Activated CD8-positive, alpha-beta memory T cell treated with anti-CD3 and anti-CD28 coated beads, Interleukin-2, amount 10 ng/mL, durations not matched to agents 7 days and 5 days (primary cell): ENCODE data around the gene LPIN3. TPM values are rescaled to one million over a fixed set of nuclear protein-coding genes. Genes with fewer than 3 reads are reported as not detected.

Experiments used
- ATAC-seq: fragments of 150-1000 bp; cut with Tn5 transposase; one replicate; pipeline ENCODE4 v1.10.0; 2021; ENCODE audit warnings: moderate library complexity
- CTCF ChIA-PET: fragments of 350-600 bp; sonication (Branson Sonifier 250); formaldehyde crosslinking; loops from one replicate; lab custom pipeline; 2021; ENCODE audit warnings: antibody characterized with exemption; lab: Charles Lee
- DNase-seq: peaks from one replicate; pipeline ENCODE4 v3.0.0-alpha.2; 2020
- H3K27ac Mint-ChIP-seq: one replicate; pipeline ENCODE4 v1.8.0; 2021; ENCODE audit warnings: mild to moderate bottlenecking, mixed read lengths
- H3K27me3 Mint-ChIP-seq: one replicate; pipeline ENCODE4 v1.8.0; 2021; ENCODE audit warnings: mixed read lengths
- H3K36me3 Mint-ChIP-seq: one replicate; pipeline ENCODE4 v1.8.0; 2021; ENCODE audit warnings: mild to moderate bottlenecking, mixed read lengths
- H3K4me1 Mint-ChIP-seq: one replicate; pipeline ENCODE4 v1.8.0; 2021; ENCODE audit warnings: mixed read lengths
- H3K4me3 Mint-ChIP-seq: one replicate; pipeline ENCODE4 v1.8.0; 2021; ENCODE audit warnings: mild to moderate bottlenecking, moderate library complexity, mixed read lengths
- H3K9me3 Mint-ChIP-seq: one replicate; pipeline ENCODE4 v1.8.0; 2022; ENCODE audit warnings: low read depth, mixed read lengths
- total RNA-seq, 2 experiments: library from RNA; stranded (reverse); gene quantifications; one replicate each; pipeline ENCODE4 v1.2.3, GENCODE V29; 2021

LPIN3 gene
- total RNA-seq, 2 experiments from 2014 or later: 0.37 to 1.5 TPM

DNA sequence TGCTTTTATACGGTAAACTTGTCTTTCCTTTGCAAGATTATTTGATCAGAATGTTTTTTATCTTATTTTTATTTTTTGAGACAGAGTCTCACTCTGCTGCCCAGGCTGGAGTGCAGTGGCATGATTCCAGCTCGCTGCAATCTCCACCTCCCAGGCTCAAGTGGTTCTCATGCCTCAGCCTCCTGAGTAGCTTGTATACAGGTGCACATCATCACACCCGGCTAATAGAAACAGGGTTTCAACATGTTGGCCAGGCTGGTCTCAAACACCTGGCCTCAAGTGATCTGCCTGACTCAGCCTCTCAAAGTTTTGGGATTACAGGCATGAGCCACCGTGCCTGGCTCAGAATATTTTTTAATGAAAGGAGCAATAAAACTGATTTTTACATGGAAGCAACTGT is 8.9 kb upstream of the LPIN3 start:
- CTCF ChIA-PET: interaction anchor here (2.7 kb wide), 1 partner anchor 8 kb away, joined by 26 read pairs; the partner anchor contains the start of gene LPIN3

DNA sequence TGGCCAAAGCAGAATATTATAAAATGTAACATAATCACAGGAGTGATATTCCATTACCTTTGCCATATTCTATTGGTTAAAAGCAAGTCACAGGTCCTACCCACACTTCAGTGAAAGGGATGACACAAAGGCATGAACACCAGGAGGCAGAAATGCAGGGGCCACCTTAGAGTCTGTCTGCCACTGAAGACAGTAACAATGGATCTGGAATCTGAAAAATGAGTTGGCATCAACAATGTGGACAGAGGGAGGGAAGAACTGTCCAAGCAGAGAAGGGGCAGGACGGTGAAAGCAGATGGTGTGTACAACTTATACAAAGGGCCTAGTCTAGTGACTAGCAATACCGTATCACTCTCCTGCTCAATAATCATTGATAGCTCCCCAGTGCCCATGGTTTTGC is 6.6 kb upstream of the LPIN3 start:
- no peak overlapping the region for H3K27ac Mint-ChIP-seq
- H3K9me3 Mint-ChIP-seq: no peaks in the 10 kb centered on the region
- H3K36me3 Mint-ChIP-seq: no peaks in the 10 kb centered on the region
- peaks cover 8% of the 10 kb centered on the region for H3K27me3 Mint-ChIP-seq
- H3K4me3 Mint-ChIP-seq: no peak overlapping the region
- H3K4me1 Mint-ChIP-seq: peaks cover 10% of the 10 kb centered on the region
- CTCF ChIA-PET: interaction anchor here (1.1 to 2.0 kb wide), 3 partner anchors 64 to 198 kb away, joined by 4 to 5 read pairs (median 5); no protein-coding TSS in a partner anchor
- ATAC-seq: no peak
- no peak for DNase-seq

More for the DNA sequence above, 8.9 kb upstream of the LPIN3 start:
- Mint-ChIP-seq H3K27ac (no peak overlapping the region), H3K36me3 (no peaks in the 10 kb centered on the region), H3K4me3 (no peak overlapping the region), H3K9me3 (no peaks in the 10 kb centered on the region), H3K4me1 (peaks cover 14% of the 10 kb centered on the region), H3K27me3 (peaks cover 5% of the 10 kb centered on the region)
- ATAC-seq: no peak
- no peak for DNase-seq

DNA sequence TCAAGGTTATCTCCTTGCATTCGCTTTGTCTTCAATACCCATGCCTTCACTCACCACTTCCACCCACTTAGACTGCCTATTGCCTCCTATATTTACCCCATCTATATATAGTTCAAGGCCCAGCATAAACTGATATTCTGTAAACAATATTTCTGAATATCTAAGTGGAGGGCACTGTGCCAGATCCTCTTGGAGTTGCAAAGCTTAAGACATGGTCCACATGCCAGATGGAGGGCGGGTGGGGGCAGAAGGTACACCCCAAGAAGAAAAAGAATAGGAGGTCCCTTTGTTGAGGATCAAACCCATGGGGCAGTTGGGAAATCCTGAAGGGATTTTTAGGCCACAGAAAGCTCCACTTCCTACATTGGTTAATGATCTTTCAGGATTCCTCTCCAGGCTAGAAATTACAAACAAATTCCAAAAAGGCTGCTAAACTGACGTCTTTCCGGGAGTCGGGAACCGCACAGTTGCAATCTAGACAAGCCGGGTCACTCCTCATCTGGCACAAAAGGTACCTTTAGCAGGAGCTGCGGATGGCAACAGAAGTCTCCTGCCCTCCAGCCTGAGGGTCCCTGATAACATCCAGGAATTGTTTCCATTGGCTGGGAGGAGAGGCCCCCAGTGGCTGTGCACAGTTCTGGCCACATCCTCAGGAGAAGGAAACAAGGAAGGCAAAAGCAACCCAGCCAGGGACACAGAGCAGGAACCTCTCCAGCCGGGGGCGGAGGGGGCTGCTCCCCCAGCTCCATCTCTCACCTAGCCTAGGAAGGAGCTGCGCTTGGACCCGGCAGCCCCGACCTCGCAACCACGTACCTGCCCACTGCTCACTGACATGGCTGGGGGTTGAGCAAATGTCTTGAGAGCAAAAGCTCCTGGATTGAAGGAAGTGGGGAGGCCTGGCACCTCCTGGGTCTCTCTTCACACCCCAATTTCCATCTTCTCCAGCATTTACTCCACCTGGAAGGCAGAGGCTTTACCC is 5.9 kb upstream of the LPIN3 start:
- DNase-seq (no peak), ATAC-seq (no peak)
- H3K27ac Mint-ChIP-seq: no peak overlapping the region
- H3K4me3 Mint-ChIP-seq: no peak overlapping the region
- CTCF ChIA-PET: interaction anchor here (1.1 to 2.0 kb wide), 3 partner anchors 65 to 199 kb away, joined by 4 to 5 read pairs (median 5); no protein-coding TSS in a partner anchor
- H3K4me1 Mint-ChIP-seq: peaks cover 7% of the 10 kb centered on the region
- H3K9me3 Mint-ChIP-seq: no peaks in the 10 kb centered on the region
- H3K36me3 Mint-ChIP-seq: no peaks in the 10 kb centered on the region
- H3K27me3 Mint-ChIP-seq: peaks cover 12% of the 10 kb centered on the region

DNA sequence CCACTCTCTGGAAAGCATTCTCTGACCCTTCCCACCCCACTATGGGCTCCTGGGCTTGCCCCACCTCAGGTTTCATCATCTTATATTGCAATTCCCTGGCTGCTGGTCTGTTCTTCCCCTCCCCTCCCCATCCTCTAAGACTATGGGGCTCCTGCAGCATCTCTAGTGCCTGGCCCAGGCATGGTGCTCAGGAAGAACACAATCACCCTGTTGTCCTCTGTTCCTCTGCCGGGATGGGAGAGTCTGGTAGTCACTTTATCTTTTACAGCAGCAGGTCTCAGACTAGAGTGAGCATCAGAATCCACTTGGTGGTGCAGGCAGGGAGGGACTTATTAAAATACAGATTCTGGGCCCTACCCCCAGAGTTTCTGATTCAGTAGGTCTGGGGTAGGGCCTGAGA is 5.0 kb upstream of the LPIN3 start:
- CTCF ChIA-PET: interaction anchor here (2.0 kb wide), 1 partner anchor 163 kb away, joined by 5 read pairs; no protein-coding TSS in a partner anchor
- H3K36me3 Mint-ChIP-seq: no peaks in the 10 kb centered on the region
- H3K4me1 Mint-ChIP-seq: peaks cover 11% of the 10 kb centered on the region
- ATAC-seq (no peak), DNase-seq (no peak)
- no peaks in the 10 kb centered on the region for H3K9me3 Mint-ChIP-seq
- H3K27me3 Mint-ChIP-seq: peaks cover 14% of the 10 kb centered on the region
- no peak overlapping the region for H3K4me3 Mint-ChIP-seq
- H3K27ac Mint-ChIP-seq: no peak overlapping the region

DNA sequence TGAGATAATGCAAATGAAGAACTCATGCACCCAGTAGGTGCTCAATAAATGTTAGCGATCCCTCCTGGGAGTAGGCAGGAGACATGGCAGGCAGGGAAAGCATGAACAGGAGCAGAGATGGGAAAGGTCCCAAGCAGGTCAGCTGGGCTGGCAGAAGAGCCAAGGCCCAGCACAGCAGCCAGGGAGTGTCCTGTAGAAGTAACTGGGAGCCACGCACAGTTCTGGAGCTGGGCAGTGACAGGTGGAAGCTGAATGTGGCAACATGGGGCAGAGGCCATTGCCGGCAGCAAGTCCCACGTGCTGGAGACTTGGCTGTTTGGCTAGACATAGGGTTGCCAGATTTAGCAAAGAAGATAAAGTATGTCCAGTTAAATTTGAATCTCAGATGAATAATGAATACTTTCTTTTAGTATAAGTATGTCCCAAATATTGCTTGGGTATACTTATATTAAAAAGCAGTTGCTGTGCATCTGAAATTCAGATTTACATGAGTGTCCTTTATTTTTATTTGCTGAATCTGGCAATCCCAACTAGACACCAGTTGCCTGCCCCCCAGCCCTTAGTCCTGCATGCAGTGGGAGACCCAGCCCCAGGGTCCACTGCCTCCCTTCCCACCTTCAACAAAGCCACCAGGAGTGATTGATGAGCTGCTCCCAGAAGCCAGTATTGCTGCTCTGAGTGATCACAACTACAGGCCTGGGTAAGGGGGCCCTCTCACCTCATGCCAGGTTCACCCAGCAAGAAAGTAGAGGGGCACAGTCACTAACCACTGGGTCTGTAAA is 3.7 kb upstream of the LPIN3 start:
- Mint-ChIP-seq H3K4me1 (peaks cover 11% of the 10 kb centered on the region), H3K27ac (no peak overlapping the region), H3K27me3 (peaks cover 14% of the 10 kb centered on the region), H3K9me3 (no peaks in the 10 kb centered on the region), H3K36me3 (no peaks in the 10 kb centered on the region), H3K4me3 (no peak overlapping the region)
- ATAC-seq (no peak), DNase-seq (no peak)
- CTCF ChIA-PET: interaction anchor here (0.7 to 5.9 kb wide), 5 partner anchors 80 to 203 kb away, joined by 3 to 94 read pairs (median 4); no protein-coding TSS in a partner anchor

DNA sequence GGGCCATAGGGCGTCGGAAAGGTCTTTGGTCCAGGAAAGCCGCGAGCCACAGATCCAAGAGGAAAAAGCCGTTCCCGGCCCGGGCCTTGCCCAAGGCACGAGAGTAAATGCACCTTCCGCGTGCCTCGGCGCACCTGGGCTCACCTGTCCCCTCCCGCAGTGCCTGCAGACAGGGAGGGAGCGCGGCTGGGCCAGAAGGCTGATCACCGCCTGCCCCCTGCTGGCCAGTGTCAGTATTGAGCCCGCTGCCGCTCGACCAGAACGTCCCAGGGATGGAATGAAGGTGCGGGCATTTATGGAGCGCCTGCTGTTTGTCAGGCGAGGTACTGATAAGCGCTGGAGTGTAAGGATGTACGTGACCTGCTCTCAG is 679 bp upstream of the LPIN3 start:
- H3K27me3 Mint-ChIP-seq: peaks cover 11% of the 10 kb centered on the region
- H3K4me3 Mint-ChIP-seq: peak overlapping the region; percentile 70
- H3K4me1 Mint-ChIP-seq: peaks cover 11% of the 10 kb centered on the region
- no peaks in the 10 kb centered on the region for H3K9me3 Mint-ChIP-seq
- peak overlapping the region; percentile 54 for H3K27ac Mint-ChIP-seq
- CTCF ChIA-PET: interaction anchor here (0.6 to 5.9 kb wide), 33 partner anchors 9 to 598 kb away, joined by 3 to 94 read pairs (median 5); partner anchors contain the start of gene ZHX3
- ATAC-seq: peak; percentile 93
- no peaks in the 10 kb centered on the region for H3K36me3 Mint-ChIP-seq
- peak; percentile 86 for DNase-seq

DNA sequence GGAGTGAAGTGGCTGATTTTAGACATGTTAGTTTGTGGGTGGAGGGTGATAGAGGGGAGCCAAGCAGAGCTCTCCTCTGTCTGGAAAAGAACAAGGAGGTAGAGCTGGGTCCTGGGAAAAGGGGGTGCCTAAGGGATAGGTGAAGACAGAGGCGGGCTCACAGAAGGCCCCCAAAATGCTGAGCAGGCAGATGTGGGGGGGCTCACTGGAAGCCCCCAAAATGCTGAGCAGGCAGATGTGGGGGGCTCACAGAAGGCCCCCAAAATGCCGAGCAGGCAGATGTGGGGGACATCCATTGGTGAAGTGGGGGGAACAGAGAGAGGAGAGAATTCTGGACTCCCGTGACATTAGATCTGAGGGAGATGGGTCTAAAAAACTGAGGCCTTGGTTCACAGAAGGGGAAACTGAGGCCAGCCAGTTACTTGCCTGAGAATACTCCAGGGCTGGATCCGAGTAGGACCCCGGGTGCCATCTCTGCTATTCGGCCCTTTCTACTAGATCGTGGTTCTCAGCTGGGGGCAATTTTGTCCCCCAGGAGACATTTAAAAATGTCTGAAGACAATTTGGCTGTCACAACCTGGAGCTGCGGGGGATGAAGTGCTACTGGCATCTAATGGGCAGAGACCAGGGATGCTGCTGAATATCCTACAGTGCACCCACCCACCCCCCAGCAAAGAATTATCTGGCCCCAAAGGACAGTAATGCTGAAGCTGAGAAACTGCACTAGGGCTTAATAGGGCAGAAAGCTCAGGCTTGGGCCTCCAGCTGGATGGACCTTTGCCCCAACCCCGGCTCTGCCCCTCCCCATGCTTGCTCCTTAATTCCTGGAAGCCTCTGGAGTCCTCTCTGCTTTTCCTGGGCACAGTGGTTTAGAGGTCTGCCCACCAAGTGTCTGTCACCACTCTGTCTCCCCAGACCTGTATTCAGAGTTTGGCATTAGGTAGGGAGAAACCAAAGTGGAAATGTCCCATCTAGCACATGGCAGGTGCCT is 2.1 kb downstream of the LPIN3 start:
- H3K4me3 Mint-ChIP-seq: no peak overlapping the region
- CTCF ChIA-PET: interaction anchor here (1.1 to 5.9 kb wide), 2 partner anchors 12 to 209 kb away, joined by 3 to 94 read pairs; no protein-coding TSS in a partner anchor
- H3K36me3 Mint-ChIP-seq: no peaks in the 10 kb centered on the region
- no peak for DNase-seq
- H3K27ac Mint-ChIP-seq: no peak overlapping the region
- H3K4me1 Mint-ChIP-seq: peaks cover 11% of the 10 kb centered on the region
- no peaks in the 10 kb centered on the region for H3K9me3 Mint-ChIP-seq
- ATAC-seq: no peak
- peaks cover 8% of the 10 kb centered on the region for H3K27me3 Mint-ChIP-seq

DNA sequence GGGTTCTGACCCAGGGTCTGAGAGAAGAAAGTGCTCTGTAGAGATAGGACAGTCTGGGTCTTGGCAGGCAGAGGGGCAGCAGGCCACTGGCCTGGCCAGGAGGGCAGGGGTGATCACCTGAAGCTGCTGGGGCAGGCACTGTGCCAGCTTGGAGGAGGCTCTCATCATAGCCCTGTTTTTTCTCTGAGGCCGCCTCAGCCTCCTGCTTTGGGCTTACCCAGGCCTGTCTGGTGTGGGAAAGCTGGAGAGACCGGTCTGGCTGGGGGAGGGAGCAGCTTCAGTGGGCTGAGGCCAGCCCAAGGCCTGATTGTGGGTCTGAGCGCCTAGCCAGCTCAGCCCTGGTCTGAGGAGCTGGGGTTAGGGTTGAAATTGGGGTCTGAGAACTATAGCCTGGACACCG is 3.9 kb downstream of the LPIN3 start:
- H3K36me3 Mint-ChIP-seq: no peaks in the 10 kb centered on the region
- no peaks in the 10 kb centered on the region for H3K9me3 Mint-ChIP-seq
- peaks cover 4% of the 10 kb centered on the region for H3K27me3 Mint-ChIP-seq
- ATAC-seq: no peak
- H3K4me3 Mint-ChIP-seq: no peak overlapping the region
- peaks cover 10% of the 10 kb centered on the region for H3K4me1 Mint-ChIP-seq
- H3K27ac Mint-ChIP-seq: no peak overlapping the region
- no peak for DNase-seq
- CTCF ChIA-PET: interaction anchor here (0.9 to 1.8 kb wide), 8 partner anchors 10 to 378 kb away, joined by 3 to 4 read pairs (median 4); no protein-coding TSS in a partner anchor

DNA sequence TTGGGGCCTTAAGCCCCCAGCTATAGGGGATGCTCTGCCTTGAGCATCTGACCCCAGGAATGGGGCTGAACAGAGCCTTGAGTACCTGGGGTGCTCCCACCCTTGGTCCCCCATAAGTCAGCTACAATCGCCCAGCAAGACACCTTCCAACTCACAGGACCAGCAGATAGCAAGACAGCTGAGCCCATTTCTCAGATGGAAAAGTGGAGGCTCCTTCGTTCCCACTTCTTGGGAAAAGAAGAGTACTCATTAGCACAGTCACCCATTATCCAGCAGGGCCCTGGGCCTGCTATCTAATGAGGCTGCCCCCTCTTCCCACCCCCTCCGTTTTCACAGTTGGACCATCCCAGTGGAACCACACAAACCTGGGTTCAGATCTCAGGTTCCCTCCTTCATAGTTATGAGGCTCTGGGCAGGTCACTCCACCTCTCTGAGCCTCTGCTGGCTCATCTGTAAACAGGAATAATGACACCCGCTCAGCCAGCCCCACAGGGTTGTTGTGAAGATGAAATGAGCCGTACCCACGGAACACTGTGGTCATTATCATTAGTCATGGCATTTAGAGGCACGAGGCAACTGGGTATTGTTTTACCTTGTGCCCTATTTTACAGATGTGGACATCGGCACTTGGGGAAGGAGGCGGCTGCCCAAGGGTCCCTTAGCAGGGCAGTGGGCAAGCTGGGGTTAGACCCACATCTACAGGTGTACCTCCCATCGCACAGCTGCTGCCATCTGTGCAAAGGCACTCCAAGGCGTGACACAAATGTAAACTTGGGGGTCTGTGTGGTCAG is 4.5 kb downstream of the LPIN3 start:
- Mint-ChIP-seq H3K27me3 (no peaks in the 10 kb centered on the region), H3K36me3 (no peaks in the 10 kb centered on the region), H3K9me3 (no peaks in the 10 kb centered on the region), H3K4me3 (no peak overlapping the region), H3K27ac (no peak overlapping the region), H3K4me1 (peaks cover 3% of the 10 kb centered on the region)
- DNase-seq: no peak
- CTCF ChIA-PET: interaction anchor here (1.2 to 1.8 kb wide), 6 partner anchors 9 to 379 kb away, joined by 3 to 4 read pairs (median 4); no protein-coding TSS in a partner anchor
- no peak for ATAC-seq

DNA sequence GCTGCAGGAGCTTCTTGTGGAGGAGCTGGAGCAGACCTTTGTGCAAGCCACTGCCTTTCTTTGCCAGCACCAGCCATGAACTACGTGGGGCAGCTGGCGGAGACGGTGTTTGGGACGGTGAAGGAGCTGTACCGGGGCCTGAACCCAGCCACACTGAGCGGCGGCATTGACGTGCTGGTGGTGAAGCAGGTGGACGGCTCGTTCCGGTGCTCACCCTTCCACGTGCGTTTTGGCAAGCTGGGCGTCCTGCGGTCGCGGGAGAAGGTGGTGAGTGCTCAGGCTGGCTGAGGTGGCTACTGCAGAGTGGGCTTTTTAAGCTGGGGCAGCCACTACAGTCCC is 5.1 kb downstream of the LPIN3 start:
- CTCF ChIA-PET: interaction anchor here (1.8 kb wide), 1 partner anchor 66 kb away, joined by 4 read pairs; no protein-coding TSS in a partner anchor
- no peaks in the 10 kb centered on the region for H3K36me3 Mint-ChIP-seq
- no peaks in the 10 kb centered on the region for H3K4me1 Mint-ChIP-seq
- no peak overlapping the region for H3K27ac Mint-ChIP-seq
- no peak overlapping the region for H3K4me3 Mint-ChIP-seq
- no peak for DNase-seq
- peaks cover 3% of the 10 kb centered on the region for H3K27me3 Mint-ChIP-seq
- H3K9me3 Mint-ChIP-seq: no peaks in the 10 kb centered on the region
- no peak for ATAC-seq

DNA sequence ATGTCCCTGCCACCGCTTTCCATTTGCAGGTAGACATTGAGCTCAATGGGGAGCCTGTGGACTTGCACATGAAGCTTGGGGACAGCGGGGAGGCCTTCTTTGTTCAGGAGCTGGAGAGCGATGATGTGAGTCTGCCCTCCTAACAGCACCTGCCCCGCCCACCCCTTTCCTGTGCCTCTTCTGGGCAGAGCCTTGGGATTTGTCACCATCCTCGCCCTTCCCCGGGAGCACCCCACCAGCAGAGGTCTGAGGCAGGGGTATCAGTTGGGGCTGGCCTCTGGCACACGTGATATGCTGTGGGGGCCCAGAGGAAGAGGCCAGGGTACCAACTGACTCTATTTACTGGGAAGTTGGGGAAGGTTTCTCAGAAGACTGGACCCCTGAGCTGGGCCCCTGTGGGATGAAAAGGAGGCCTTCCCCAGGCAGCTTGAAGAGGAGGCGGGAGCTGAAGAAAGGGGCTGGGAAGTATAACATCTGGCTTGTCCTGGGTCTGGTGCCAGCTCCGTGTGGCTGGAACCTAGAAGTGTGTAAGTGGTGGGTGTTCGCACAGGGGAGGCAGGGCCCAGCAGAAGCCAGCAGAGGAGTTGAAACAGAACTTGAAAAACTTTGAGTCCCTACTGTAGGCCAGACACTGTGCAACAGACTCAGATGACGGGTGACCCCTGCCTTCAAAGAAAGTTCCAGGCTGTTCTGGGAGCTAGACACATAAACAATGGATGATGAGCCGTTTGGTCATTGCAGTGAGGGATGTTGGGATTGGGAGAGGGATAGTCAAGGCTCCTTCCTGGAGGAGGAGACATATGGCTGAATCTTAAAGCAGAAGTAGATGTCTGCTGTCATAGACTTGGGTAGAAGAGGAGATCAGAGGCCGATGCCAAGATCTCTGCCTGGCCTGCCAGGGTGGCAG is 7.2 kb downstream of the LPIN3 start:
- Mint-ChIP-seq H3K27me3 (peaks cover 3% of the 10 kb centered on the region), H3K9me3 (no peaks in the 10 kb centered on the region), H3K4me3 (no peak overlapping the region), H3K27ac (no peak overlapping the region), H3K4me1 (no peaks in the 10 kb centered on the region), H3K36me3 (no peaks in the 10 kb centered on the region)
- CTCF ChIA-PET: no interaction called here
- ATAC-seq: no peak
- no peak for DNase-seq
